DND-41 (cell line): ENCODE results near the gene TMEM238L.

Source experiments
- CTCF ChIP-seq: IDR thresholded peaks from 2 replicates; pipeline ENCODE4 v1.5.1; 2012; ENCODE audit warnings: borderline replicate concordance, low read length, moderate library complexity, mild to moderate bottlenecking; ENCODE audit not compliant: poor library complexity, severe bottlenecking; ENCODE audit errors: extremely low read depth
- EZH2 ChIP-seq: IDR thresholded peaks from 3 replicates; pipeline ENCODE4 v1.6.1; 2012; ENCODE audit warnings: borderline replicate concordance, low read depth, mild to moderate bottlenecking, moderate library complexity, low read length, inconsistent platforms; ENCODE audit not compliant: severe bottlenecking

DNA sequence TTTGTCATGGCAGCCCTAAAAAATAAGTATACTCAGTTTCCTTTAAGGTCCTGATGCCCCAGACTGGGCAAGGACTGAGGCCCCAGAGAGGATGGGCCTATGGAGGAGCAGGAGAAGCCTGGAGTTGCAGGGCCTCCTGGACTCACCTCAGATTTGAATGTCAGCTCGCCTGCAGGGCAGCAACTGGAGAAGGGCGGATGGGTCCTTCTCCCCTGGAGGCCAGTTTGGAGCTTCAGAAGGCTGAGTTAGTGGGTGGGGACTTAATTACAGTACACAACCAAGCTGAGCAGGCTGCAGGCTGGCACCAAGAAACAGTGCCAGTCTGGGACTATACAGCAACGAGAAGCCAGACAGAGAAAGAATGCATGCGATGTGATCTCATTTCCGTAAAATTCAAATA is 27.8 kb upstream of the TMEM238L start:
- TF ChIP-seq CTCF (no peak), EZH2 (no peak)
